Measurements from ENCODE around the gene STAC3. TPM values are rescaled to one million over a fixed set of nuclear protein-coding genes. Genes with fewer than 3 reads are reported as not detected.

Gene STAC3
- total and polyA plus RNA-seq, 2 experiments from 2014 or later: 0.48 to 3.0 TPM

- H3K36me3 ChIP-seq (ENCODE audit: insufficient read depth): peaks cover 28% of the 10 kb centered on the region; the same call in 1 of the 2 replicates
- no peaks in the 10 kb centered on the region for H3K79me2 ChIP-seq (replicated peaks; ENCODE audit: insufficient read depth)
- H3K27ac Mint-ChIP-seq: no peak overlapping the region
- peaks cover 11% of the 10 kb centered on the region for H3K27me3 Mint-ChIP-seq (ENCODE audit: insufficient read depth, low read depth, poor library complexity)
- TF ChIP-seq EZH2phosphoT487 (IDR thresholded peaks at IDR 0.05; ENCODE audit: unreplicated experiment) (no peak), ETS1 (IDR thresholded peaks at IDR 0.05) (no peak), NANOG (IDR thresholded peaks at IDR 0.05; ENCODE audit: borderline replicate concordance) (no peak), STAT1 (IDR thresholded peaks at IDR 0.05; ENCODE audit: unreplicated experiment) (no peak), JUNB (IDR thresholded peaks at IDR 0.05; ENCODE audit: unreplicated experiment) (no peak), ZNF114 (CRISPR knock-in tag; IDR thresholded peaks at IDR 0.05) (no peak), CTCF (conservative IDR thresholded peaks at IDR 0.05; ENCODE audit: low read depth in 2 of 2) (no peak), EZH2 (IDR thresholded peaks at IDR 0.05; ENCODE audit: low read depth, unreplicated experiment) (no peak), ZNF462 (CRISPR knock-in tag; IDR thresholded peaks at IDR 0.05) (no peak), REST (IDR thresholded peaks at IDR 0.05; ENCODE audit: unreplicated experiment) (no peak), POLR2AphosphoS5 (IDR thresholded peaks at IDR 0.05; ENCODE audit: low read depth) (no peak), CREB1 (CRISPR knock-in tag; IDR thresholded peaks at IDR 0.05; ENCODE audit: low read depth) (no peak)
- H3K9me3 Mint-ChIP-seq: no peaks in the 10 kb centered on the region; the same call in 2 of the 3 replicates
- H3K4me1 ChIP-seq (ENCODE audit: insufficient read depth): no peaks in the 10 kb centered on the region
- H3K9me2 ChIP-seq (ENCODE audit: insufficient read depth): no peaks in the 10 kb centered on the region
- no peak overlapping the region for H2AFZ ChIP-seq
- H3K27ac ChIP-seq (ENCODE audit: low read depth): no peak overlapping the region
- no peaks in the 10 kb centered on the region for H3K27me3 ChIP-seq (ENCODE audit: insufficient read depth)
- H3K36me3 Mint-ChIP-seq (ENCODE audit: low read depth): peaks cover 97% of the 10 kb centered on the region
- H3K4me1 Mint-ChIP-seq: no peaks in the 10 kb centered on the region
- peaks cover 12% of the 10 kb centered on the region; the same call in 1 of the 2 replicates for H3F3A ChIP-seq (replicated peaks; ENCODE audit: low read depth)
- no peak for DNase-seq (ENCODE audit: low spot score)
- no peaks in the 10 kb centered on the region; the same call in 1 of the 2 replicates for H4K20me1 ChIP-seq (replicated peaks; ENCODE audit: insufficient read depth)
- H3K4me2 ChIP-seq: no peak overlapping the region
- no peak overlapping the region for H3K4me3 ChIP-seq
- H3K4me3 Mint-ChIP-seq: no peak overlapping the region
- ATAC-seq: no peak
Measured at GRCh38 chr12:57193706-57194245, 57.2 kb downstream of the STAC3 start.

Data from GM23338 (cell line).